Liver (tissue), 9 donors: ENCODE results near the gene HMGCL. TPM values are rescaled to one million over a fixed set of nuclear protein-coding genes. Genes with fewer than 3 reads are reported as not detected.
"Not testable (repeated sequence)": the region's sequence is repeated elsewhere in the genome, so short reads cannot be mapped to it uniquely, and the experiment has no call there.

ENCODE experiments used
- DNase-seq: peaks from one replicate; pipeline ENCODE4 v3.0.0-alpha.2; 2017; ENCODE audit warnings: low spot score
- H3K27ac ChIP-seq, 2 donors: one replicate each; pipeline ENCODE4 v1.7.0; 2013; ENCODE audit warnings: inconsistent platforms in 2 of 2, low read length in 2 of 2, control low read depth in 1 of 2, low read depth in 1 of 2, mild to moderate bottlenecking in 1 of 2
- H3K27me3 ChIP-seq, 4 donors: one replicate each; pipeline versions ENCODE4 v1.6.1 to v1.7.0; 2013; ENCODE audit warnings: low read length in 3 of 4, inconsistent platforms in 1 of 4, mild to moderate bottlenecking in 1 of 4, moderate library complexity in 1 of 4; ENCODE audit not compliant: control insufficient read depth in 4 of 4, insufficient read depth in 4 of 4
- H3K36me3 ChIP-seq, 4 donors: one replicate each; pipeline versions ENCODE4 v1.6.1 to v1.7.0; 2013; ENCODE audit warnings: low read length in 3 of 4, mild to moderate bottlenecking in 3 of 4, low read depth in 1 of 4, moderate library complexity in 1 of 4; ENCODE audit not compliant: control insufficient read depth in 4 of 4, insufficient read depth in 3 of 4
- H3K4me1 ChIP-seq, 4 donors: one replicate each; pipeline versions ENCODE4 v1.6.1 to v1.7.0; 2013; ENCODE audit warnings: low read length in 3 of 4, mild to moderate bottlenecking in 3 of 4, moderate library complexity in 1 of 4; ENCODE audit not compliant: control insufficient read depth in 4 of 4, insufficient read depth in 4 of 4
- H3K4me3 ChIP-seq, 3 donors: one replicate each; pipeline versions ENCODE4 v1.6.1 to v1.7.0; 2013; ENCODE audit warnings: low read length in 3 of 3, control low read depth in 1 of 3, low read depth in 1 of 3, mild to moderate bottlenecking in 1 of 3
- H3K9ac ChIP-seq, 2 donors: one replicate each; pipeline ENCODE4 v1.7.0; 2013; ENCODE audit warnings: low read length in 2 of 2, mild to moderate bottlenecking in 2 of 2, moderate library complexity in 2 of 2, control low read depth in 1 of 2, low read depth in 1 of 2
- H3K9me3 ChIP-seq, 4 donors: one replicate each; pipeline versions ENCODE4 v1.6.1 to v1.7.0; 2013; ENCODE audit warnings: low read length in 3 of 4; ENCODE audit not compliant: control insufficient read depth in 4 of 4
- FOXA1 ChIP-seq: IDR thresholded peaks from 2 replicates; pipeline ENCODE4 v1.6.1; 2016; ENCODE audit warnings: antibody characterized with exemption
- GABPA ChIP-seq, 2 donors: IDR thresholded peaks in 1 of 2; conservative IDR thresholded peaks in 1 of 2; 2 replicates each; pipeline ENCODE4 v1.6.1; 2016; ENCODE audit warnings: antibody characterized with exemption in 2 of 2, mild to moderate bottlenecking in 1 of 2, moderate library complexity in 1 of 2
- HNF4A ChIP-seq, 2 donors: conservative IDR thresholded peaks; 2 replicates each; pipeline ENCODE4 v1.6.1; 2016; ENCODE audit warnings: antibody characterized with exemption in 2 of 2, mild to moderate bottlenecking in 2 of 2
- HNF4G ChIP-seq: IDR thresholded peaks from 2 replicates; pipeline ENCODE4 v1.6.1; 2016; ENCODE audit warnings: antibody characterized with exemption
- NR2F2 ChIP-seq: IDR thresholded peaks from 2 replicates; pipeline ENCODE4 v1.6.1; 2016; ENCODE audit warnings: antibody characterized with exemption
- RAD21 ChIP-seq, 2 donors: IDR thresholded peaks; 2 replicates each; pipeline ENCODE4 v1.6.1; 2016; ENCODE audit warnings: antibody characterized with exemption in 2 of 2, mild to moderate bottlenecking in 2 of 2
- RXRA ChIP-seq, 2 donors: IDR thresholded peaks; 2 replicates each; pipeline ENCODE4 v1.6.1; 2017 to 2018; ENCODE audit warnings: antibody characterized with exemption in 2 of 2, mild to moderate bottlenecking in 1 of 2
- SP1 ChIP-seq: IDR thresholded peaks from 2 replicates; pipeline ENCODE4 v1.6.1; 2018; ENCODE audit warnings: antibody characterized with exemption, mild to moderate bottlenecking
- WGBS: extraction: QIAGEN DNeasy Blood & Tissue Kit; methylation state at CpG from one replicate; pipeline ENCODE4 v1.1.7; 2013; 5-methylcytosine and 5-hydroxymethylcytosine counted together
- polyA plus RNA-seq, 2 donors: library from polyadenylated mRNA; stranded (reverse) in 1 of 2; unstranded in 1 of 2; fragments of 200-250 nt in 1 of 2; fragments of >200 nt in 1 of 2; fragmentation: Nextera tagmentation in 1 of 2; extraction: Ambion mirVana in 1 of 2; gene quantifications; one replicate each; pipeline versions ENCODE4 v1.2.1 to v1.2.3, GENCODE V29; 2013 to 2015
- total RNA-seq, 2 donors: library from RNA; depleted of rRNA; stranded (reverse); fragments of >200 nt; gene quantifications; one replicate each; pipeline ENCODE4 v1.2.3, GENCODE V29; 2014
- TF ChIP-seq, protein P1 (sequence below): IDR thresholded peaks from 2 replicates; pipeline ENCODE4 v1.6.1; 2016; ENCODE audit warnings: antibody characterized with exemption
- TF ChIP-seq, protein P2 (sequence below): IDR thresholded peaks from 2 replicates; pipeline ENCODE4 v1.6.1; 2016; ENCODE audit warnings: antibody characterized with exemption, mild to moderate bottlenecking
- TF ChIP-seq, protein P3 (sequence below): IDR thresholded peaks from 2 replicates; pipeline ENCODE4 v1.6.1; 2016; ENCODE audit warnings: antibody characterized with exemption
- TF ChIP-seq, protein P4 (sequence below): fragments of 150-350 bp; IDR thresholded peaks from 2 replicates; pipeline ENCODE4 v1.5.1; 2017; ENCODE audit warnings: improper control_type of control experiment, low read depth, low read length; ENCODE audit not compliant: missing input control
- donor health status: healthy.
- donor health status: healthy.
- donor health status: healthy.
- donor health status: healthy.
- donor health status: healthy.

HMGCL gene
- total and polyA plus RNA-seq, 4 donors = 68.2 to 198 (median 149) TPM

DNA sequence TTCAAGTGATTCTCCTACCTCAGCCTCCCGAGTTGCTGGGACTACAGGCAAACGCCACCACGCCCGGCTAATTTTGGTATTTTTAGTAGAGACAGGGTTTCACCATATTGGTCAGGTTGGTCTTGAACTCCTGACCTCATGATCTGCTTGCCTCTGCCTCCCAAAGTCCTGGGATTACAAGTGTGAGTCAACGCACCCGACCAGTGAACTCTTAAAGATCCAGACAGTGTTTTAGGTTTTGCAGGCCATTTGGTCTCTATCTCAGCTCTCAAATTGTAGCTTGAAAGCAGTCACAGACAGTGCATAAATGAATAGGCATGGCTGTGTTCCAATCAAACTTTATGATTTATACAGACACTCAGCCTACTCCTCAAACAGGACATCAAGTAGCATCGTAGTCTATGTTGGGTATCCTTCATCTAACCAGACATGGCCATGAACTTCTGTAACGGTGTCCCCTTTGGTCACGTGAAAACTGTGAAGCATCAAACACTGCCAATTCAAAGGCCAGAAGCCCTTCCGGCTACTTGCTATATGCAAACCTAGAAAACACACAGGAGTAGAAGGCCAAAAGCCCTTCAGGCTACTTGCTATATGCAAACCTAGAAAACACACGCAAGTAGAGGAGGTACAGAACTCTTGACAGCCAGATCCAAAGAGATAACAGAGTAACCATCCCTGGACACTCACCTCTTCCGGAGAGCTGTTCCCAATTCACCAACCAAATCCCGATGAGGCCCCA is 39.7 kb upstream of the HMGCL start:
- peaks cover 0 to 19% (median 11%) of the 10 kb centered on the region in 4 donors for H3K36me3 ChIP-seq
- TF ChIP-seq, protein P1, sequence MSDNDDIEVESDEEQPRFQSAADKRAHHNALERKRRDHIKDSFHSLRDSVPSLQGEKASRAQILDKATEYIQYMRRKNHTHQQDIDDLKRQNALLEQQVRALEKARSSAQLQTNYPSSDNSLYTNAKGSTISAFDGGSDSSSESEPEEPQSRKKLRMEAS = no peak
- no peaks in the 10 kb centered on the region for H3K9me3 ChIP-seq
- DNase-seq = no peak
- H3K27me3 ChIP-seq = no peaks in the 10 kb centered on the region
- H3K4me1 ChIP-seq = peaks cover 8 to 22% (median 15%) of the 10 kb centered on the region in 4 donors
- 95% methylated on average over 13 of the region's 13 CpGs for WGBS
- H3K27ac ChIP-seq = no peak overlapping the region
- no peak overlapping the region for H3K9ac ChIP-seq
- H3K4me3 ChIP-seq = no peak overlapping the region

DNA sequence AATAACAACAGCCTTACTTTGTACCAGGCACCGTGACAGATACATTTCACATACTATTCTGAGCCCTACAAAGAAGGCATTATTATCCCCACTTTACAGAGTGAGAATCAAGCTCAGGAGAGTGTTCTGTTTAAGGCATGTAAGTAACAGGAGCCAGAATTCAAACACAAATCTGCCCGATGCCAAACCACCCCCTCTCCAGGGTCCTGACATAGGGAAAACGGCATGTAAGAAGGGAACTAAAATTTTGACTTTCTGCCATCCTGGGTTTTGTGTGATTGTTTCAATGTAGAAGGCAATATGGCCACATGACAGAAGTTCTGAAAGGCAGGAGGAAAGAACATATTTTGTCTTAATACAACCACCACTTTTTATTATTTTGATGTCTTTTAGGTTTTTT is 37.4 kb upstream of the HMGCL start:
- H3K9ac ChIP-seq = no peak overlapping the region
- H3K4me1 ChIP-seq = peaks cover 5 to 12% (median 10%) of the 10 kb centered on the region in 4 donors
- no peak overlapping the region for H3K4me3 ChIP-seq
- H3K36me3 ChIP-seq = peaks cover 0 to 28% (median 15%) of the 10 kb centered on the region in 4 donors
- H3K27ac ChIP-seq = no peak overlapping the region
- 85% methylated on average over 3 of the region's 3 CpGs for WGBS
- H3K27me3 ChIP-seq = no peaks in the 10 kb centered on the region
- TF ChIP-seq RXRA (IDR thresholded peaks at IDR 0.05) = no peak
- TF ChIP-seq HNF4G = no peak
- no peak for TF ChIP-seq FOXA1
- TF ChIP-seq GABPA (IDR thresholded peaks at IDR 0.05 in 1 of 2, conservative IDR thresholded peaks at IDR 0.05 in 1 of 2) = no peak
- TF ChIP-seq, protein P2, sequence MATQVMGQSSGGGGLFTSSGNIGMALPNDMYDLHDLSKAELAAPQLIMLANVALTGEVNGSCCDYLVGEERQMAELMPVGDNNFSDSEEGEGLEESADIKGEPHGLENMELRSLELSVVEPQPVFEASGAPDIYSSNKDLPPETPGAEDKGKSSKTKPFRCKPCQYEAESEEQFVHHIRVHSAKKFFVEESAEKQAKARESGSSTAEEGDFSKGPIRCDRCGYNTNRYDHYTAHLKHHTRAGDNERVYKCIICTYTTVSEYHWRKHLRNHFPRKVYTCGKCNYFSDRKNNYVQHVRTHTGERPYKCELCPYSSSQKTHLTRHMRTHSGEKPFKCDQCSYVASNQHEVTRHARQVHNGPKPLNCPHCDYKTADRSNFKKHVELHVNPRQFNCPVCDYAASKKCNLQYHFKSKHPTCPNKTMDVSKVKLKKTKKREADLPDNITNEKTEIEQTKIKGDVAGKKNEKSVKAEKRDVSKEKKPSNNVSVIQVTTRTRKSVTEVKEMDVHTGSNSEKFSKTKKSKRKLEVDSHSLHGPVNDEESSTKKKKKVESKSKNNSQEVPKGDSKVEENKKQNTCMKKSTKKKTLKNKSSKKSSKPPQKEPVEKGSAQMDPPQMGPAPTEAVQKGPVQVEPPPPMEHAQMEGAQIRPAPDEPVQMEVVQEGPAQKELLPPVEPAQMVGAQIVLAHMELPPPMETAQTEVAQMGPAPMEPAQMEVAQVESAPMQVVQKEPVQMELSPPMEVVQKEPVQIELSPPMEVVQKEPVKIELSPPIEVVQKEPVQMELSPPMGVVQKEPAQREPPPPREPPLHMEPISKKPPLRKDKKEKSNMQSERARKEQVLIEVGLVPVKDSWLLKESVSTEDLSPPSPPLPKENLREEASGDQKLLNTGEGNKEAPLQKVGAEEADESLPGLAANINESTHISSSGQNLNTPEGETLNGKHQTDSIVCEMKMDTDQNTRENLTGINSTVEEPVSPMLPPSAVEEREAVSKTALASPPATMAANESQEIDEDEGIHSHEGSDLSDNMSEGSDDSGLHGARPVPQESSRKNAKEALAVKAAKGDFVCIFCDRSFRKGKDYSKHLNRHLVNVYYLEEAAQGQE = no peak
- TF ChIP-seq, protein P3, sequence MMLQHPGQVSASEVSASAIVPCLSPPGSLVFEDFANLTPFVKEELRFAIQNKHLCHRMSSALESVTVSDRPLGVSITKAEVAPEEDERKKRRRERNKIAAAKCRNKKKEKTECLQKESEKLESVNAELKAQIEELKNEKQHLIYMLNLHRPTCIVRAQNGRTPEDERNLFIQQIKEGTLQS = no peak
- no peak for TF ChIP-seq HNF4A (conservative IDR thresholded peaks at IDR 0.05)
- no peak for TF ChIP-seq RAD21 (IDR thresholded peaks at IDR 0.05)
- H3K9me3 ChIP-seq = no peaks in the 10 kb centered on the region
- DNase-seq = no peak

DNA sequence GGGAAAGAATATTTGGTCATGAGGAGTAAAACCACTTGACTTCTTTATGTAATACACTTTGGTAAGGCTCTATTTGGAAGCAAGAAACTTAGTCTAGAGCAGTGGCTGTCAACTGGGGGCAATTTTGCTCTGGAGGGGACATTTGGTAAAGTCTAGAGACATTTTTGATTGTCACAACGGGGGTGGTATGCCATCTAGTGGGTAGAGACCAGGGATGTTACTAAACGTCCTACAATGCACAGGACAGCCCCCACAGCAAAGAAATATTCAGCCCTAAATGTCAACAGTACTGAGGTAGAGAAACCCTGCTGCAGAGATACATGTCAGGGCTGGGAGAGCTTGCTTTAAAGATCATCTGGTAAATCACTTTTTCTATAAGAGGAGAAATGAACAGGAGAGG is 29.3 kb upstream of the HMGCL start:
- WGBS = 31% methylated on average over 2 of the region's 2 CpGs
- no peak overlapping the region for H3K9ac ChIP-seq
- no peak overlapping the region for H3K4me3 ChIP-seq
- no peaks in the 10 kb centered on the region for H3K27me3 ChIP-seq
- DNase-seq = no peak
- no peak overlapping the region for H3K27ac ChIP-seq
- H3K36me3 ChIP-seq = peaks cover 3 to 14% (median 4%) of the 10 kb centered on the region in 4 donors
- TF ChIP-seq NR2F2 (no peak), RAD21 (IDR thresholded peaks at IDR 0.05) (peak; percentile 77 to 81), SP1 (no peak)
- TF ChIP-seq, protein P4, sequence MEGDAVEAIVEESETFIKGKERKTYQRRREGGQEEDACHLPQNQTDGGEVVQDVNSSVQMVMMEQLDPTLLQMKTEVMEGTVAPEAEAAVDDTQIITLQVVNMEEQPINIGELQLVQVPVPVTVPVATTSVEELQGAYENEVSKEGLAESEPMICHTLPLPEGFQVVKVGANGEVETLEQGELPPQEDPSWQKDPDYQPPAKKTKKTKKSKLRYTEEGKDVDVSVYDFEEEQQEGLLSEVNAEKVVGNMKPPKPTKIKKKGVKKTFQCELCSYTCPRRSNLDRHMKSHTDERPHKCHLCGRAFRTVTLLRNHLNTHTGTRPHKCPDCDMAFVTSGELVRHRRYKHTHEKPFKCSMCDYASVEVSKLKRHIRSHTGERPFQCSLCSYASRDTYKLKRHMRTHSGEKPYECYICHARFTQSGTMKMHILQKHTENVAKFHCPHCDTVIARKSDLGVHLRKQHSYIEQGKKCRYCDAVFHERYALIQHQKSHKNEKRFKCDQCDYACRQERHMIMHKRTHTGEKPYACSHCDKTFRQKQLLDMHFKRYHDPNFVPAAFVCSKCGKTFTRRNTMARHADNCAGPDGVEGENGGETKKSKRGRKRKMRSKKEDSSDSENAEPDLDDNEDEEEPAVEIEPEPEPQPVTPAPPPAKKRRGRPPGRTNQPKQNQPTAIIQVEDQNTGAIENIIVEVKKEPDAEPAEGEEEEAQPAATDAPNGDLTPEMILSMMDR = peak; percentile 42
- no peaks in the 10 kb centered on the region for H3K4me1 ChIP-seq
- no peaks in the 10 kb centered on the region for H3K9me3 ChIP-seq

DNA sequence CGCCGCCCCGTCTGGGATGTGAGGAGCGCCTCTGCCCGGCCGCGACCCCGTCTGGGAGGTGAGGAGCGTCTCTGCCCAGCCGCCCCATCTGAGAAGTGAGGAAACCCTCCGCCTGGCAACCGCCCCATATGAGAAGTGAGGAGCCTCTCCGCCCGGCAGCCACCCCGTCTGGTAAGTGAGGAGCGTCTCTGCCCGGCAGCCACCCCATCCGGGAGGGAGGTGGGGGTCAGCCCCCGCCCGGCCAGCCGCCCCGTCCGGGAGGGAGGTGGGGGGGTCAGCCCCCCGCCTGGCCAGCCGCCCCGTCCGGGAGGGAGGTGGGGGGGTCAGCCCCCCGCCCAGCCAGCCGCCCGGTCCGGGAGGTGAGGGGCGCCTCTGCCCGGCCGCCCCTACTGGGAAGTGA is 27.9 kb upstream of the HMGCL start:
- H3K27ac ChIP-seq, H3K9ac ChIP-seq, H3K4me1 ChIP-seq, DNase-seq, H3K4me3 ChIP-seq, H3K27me3 ChIP-seq, H3K9me3 ChIP-seq: not testable (repeated sequence)
- 95% methylated on average over 25 of the region's 34 CpGs for WGBS
- peaks cover 2 to 13% (median 4%) of the 10 kb centered on the region in 4 donors for H3K36me3 ChIP-seq

DNA sequence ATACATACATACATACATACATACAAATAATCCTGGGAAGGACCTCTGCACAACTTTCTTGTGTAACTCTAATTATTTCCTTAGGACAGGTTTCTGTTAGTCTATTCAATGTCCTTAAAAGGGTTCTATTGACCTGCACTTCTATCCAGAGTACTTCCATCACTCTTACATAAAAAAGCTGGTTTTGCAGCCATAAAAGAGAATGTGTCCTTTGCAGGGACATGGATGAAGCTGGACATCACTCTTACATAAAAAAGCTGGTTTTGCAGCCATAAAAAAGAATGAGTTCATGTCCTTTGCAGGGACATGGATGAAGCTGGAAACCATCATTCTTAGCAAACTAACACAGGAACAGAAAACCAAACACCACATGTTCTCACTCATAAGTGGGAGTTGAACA is 26.2 kb upstream of the HMGCL start:
- H3K4me1 ChIP-seq, H3K9ac ChIP-seq, H3K27ac ChIP-seq, H3K4me3 ChIP-seq, DNase-seq, H3K9me3 ChIP-seq, H3K27me3 ChIP-seq: not testable (repeated sequence)
- peaks cover 1 to 18% (median 14%) of the 10 kb centered on the region in 4 donors for H3K36me3 ChIP-seq
